Fibroblast of villous mesenchyme (primary cell): ENCODE data around the gene EEF1A1. TPM values are rescaled to one million over a fixed set of nuclear protein-coding genes. Genes with fewer than 3 reads are reported as not detected.

Source experiments
- small RNA-seq: library from RNA; depleted of rRNA; stranded (forward); fragments of <200 nt; gene quantifications from one replicate; pipeline ENCODE3, GENCODE V24; 2012
- total RNA-seq: library from RNA; depleted of rRNA; stranded (reverse); fragments of >200 nt; gene quantifications from 2 replicates; pipeline ENCODE4 v1.2.3, GENCODE V29; 2012

EEF1A1 gene
- total RNA-seq, 1 donor = 18,582 TPM

Small RNAs within 50 kb of the gene (small RNA-seq; reads per million reads assigned to genes)
- gene AL603910.2 (not detected), gene RN7SL827P (not detected)

Other genes starting within 250 kb of the EEF1A1 start
- gene DPPA5, start 166.8 kb downstream of the EEF1A1 start, total RNA-seq = not detected in 2 replicates
- gene KHDC3L, start 158.4 kb downstream of the EEF1A1 start, total RNA-seq = not detected in 2 replicates
- under 0.01 and 0.32 TPM in 2 replicates for gene OOEP, start 151.1 kb downstream of the EEF1A1 start, total RNA-seq
- 0.86 and 3.5 TPM in 2 replicates for gene DDX43, start 126.2 kb downstream of the EEF1A1 start, total RNA-seq
- gene CGAS, start 68.7 kb downstream of the EEF1A1 start, total RNA-seq = 6.9 and 8.7 TPM in 2 replicates
- 42.8 and 59.2 TPM in 2 replicates for gene MTO1, start 59.3 kb downstream of the EEF1A1 start, total RNA-seq
- gene SLC17A5, start 133.0 kb upstream of the EEF1A1 start, total RNA-seq = 40.3 and 46.6 TPM in 2 replicates
- 27.2 and 43.2 TPM in 2 replicates for gene CD109, start 175.2 kb upstream of the EEF1A1 start, total RNA-seq